Ascending aorta (tissue), 2 donors: ENCODE results near the gene CTAG2. TPM values are rescaled to one million over a fixed set of nuclear protein-coding genes. Genes with fewer than 3 reads are reported as not detected.

Experiments used
- DNase-seq, 2 donors: peaks; one replicate each; pipeline ENCODE4 v3.0.0-alpha.2; 2019; ENCODE audit warnings: low spot score in 2 of 2
- H3K27ac ChIP-seq, 2 donors: fragments of 200-600 bp; sonication (generic); one replicate each; pipeline ENCODE4 v1.5.1; 2016 to 2017; ENCODE audit warnings: mild to moderate bottlenecking in 1 of 2
- H3K27me3 ChIP-seq: fragments of 200-600 bp; sonication (generic); one replicate; pipeline ENCODE4 v1.5.1; 2017
- H3K36me3 ChIP-seq, 2 donors: fragments of 200-600 bp; sonication (generic); one replicate each; pipeline ENCODE4 v1.5.1; 2016
- H3K4me1 ChIP-seq, 2 donors: fragments of 200-600 bp; sonication (generic); one replicate each; pipeline ENCODE4 v1.5.1; 2016 to 2017; ENCODE audit warnings: mild to moderate bottlenecking in 1 of 2
- H3K4me3 ChIP-seq, 2 donors: fragments of 200-600 bp; sonication (generic); one replicate each; pipeline ENCODE4 v1.5.1; 2016 to 2017; ENCODE audit warnings: mild to moderate bottlenecking in 1 of 2
- H3K9me3 ChIP-seq, 2 donors: fragments of 200-600 bp; sonication (generic); one replicate each; pipeline ENCODE4 v1.5.1; 2016
- intact Hi-C: fragments of 100-400 bp; cut with DNase I; formaldehyde crosslinking; loops from one replicate; pipeline ENCODE4 v1.15.1; 2023
- total RNA-seq: library from RNA; depleted of rRNA; stranded (reverse); fragments of >200 nt; gene quantifications from one replicate; pipeline ENCODE4 v1.1.0, GENCODE V29; 2016
- TF ChIP-seq, protein P1 (sequence below), 3 experiments: fragments of 200-600 bp in 2 of 3; fragments of 450-650 bp in 1 of 3; sonication (generic) in 2 of 3; IDR thresholded peaks; one replicate each; pipeline ENCODE4 v1.5.1; 2016 to 2019; ENCODE audit warnings: antibody characterized with exemption in 3 of 3, mild to moderate bottlenecking in 1 of 3, moderate library complexity in 1 of 3

The CTAG2 gene
- total RNA-seq, 1 donor from 2014 or later, result not detected

DNA sequence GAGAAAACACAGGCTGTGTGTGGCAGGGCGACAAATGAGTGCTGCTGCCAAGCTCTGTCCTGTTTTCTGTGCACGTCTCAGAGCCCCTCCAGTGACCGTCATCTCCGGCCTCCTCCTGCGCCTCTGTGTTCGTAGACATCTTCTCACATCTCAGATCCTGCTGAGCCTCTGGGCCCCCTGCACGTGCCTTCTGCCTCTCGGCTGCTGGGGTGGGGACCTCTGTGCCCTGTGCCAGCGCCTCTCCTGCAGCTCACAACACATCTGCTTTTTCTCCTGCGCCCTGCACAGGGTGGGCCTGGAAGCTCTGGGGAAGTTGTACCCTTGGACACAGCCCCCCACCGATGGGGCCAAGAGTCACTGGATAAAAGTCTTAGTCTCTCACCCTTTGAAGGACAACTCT, 2.4 kb upstream of the CTAG2 start:
- no peaks in the 10 kb centered on the region for H3K4me1 ChIP-seq
- no peaks in the 10 kb centered on the region for H3K27me3 ChIP-seq
- H3K9me3 ChIP-seq, result no peaks in the 10 kb centered on the region
- TF ChIP-seq, protein P1, sequence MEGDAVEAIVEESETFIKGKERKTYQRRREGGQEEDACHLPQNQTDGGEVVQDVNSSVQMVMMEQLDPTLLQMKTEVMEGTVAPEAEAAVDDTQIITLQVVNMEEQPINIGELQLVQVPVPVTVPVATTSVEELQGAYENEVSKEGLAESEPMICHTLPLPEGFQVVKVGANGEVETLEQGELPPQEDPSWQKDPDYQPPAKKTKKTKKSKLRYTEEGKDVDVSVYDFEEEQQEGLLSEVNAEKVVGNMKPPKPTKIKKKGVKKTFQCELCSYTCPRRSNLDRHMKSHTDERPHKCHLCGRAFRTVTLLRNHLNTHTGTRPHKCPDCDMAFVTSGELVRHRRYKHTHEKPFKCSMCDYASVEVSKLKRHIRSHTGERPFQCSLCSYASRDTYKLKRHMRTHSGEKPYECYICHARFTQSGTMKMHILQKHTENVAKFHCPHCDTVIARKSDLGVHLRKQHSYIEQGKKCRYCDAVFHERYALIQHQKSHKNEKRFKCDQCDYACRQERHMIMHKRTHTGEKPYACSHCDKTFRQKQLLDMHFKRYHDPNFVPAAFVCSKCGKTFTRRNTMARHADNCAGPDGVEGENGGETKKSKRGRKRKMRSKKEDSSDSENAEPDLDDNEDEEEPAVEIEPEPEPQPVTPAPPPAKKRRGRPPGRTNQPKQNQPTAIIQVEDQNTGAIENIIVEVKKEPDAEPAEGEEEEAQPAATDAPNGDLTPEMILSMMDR (IDR thresholded peaks at IDR 0.05), result no peak
- no peak overlapping the region for H3K4me3 ChIP-seq
- H3K36me3 ChIP-seq, result no peaks in the 10 kb centered on the region
- no peak for DNase-seq
- intact Hi-C loops, result no loop called here
- H3K27ac ChIP-seq, result no peak overlapping the region

- Histone ChIP-seq H3K36me3 (no peaks in the 10 kb centered on the region), H3K27me3 (no peaks in the 10 kb centered on the region), H3K27ac (no peak overlapping the region), H3K4me3 (no peak overlapping the region), H3K4me1 (no peaks in the 10 kb centered on the region), H3K9me3 (no peaks in the 10 kb centered on the region)
- DNase-seq, result no peak
- intact Hi-C loops, result no loop called here
- TF ChIP-seq, protein P1 (IDR thresholded peaks at IDR 0.05), result no peak
These were observed 2.0 kb upstream of the CTAG2 start for GRCh38 chrX:154655346-154655745.

- H3K4me1 ChIP-seq, result no peaks in the 10 kb centered on the region
- no peak for DNase-seq
- no peaks in the 10 kb centered on the region for H3K9me3 ChIP-seq
- intact Hi-C loops, result no loop called here
- H3K27me3 ChIP-seq, result no peaks in the 10 kb centered on the region
- no peak overlapping the region for H3K4me3 ChIP-seq
- TF ChIP-seq, protein P1 (IDR thresholded peaks at IDR 0.05), result no peak
- no peak overlapping the region for H3K27ac ChIP-seq
- no peaks in the 10 kb centered on the region for H3K36me3 ChIP-seq
These were observed 1.5 kb upstream of the CTAG2 start for GRCh38 chrX:154654925-154655324.

- intact Hi-C loops, result no loop called here
These were observed 993 bp upstream of the CTAG2 start for GRCh38 chrX:154654372-154654771.

DNA sequence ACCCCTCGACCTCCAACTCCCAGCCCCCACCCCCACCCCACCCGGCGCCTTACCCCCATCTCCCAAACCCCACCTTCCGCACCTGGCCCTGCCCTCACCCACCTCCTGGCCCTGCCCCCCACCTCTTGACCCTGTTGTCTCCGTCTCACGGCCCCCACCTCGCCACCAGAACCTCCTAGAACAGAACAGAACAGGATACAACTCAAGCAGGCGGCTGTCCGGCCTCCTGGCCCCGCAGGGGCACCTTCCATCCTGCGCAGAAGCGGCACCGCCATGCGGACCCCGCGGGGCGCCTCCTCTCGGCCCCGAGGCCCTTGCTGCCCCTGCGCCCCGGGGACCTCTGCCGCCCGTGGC, 354 bp downstream of the CTAG2 start:
- Histone ChIP-seq H3K9me3 (no peaks in the 10 kb centered on the region), H3K27me3 (no peaks in the 10 kb centered on the region), H3K36me3 (no peaks in the 10 kb centered on the region), H3K27ac (no peak overlapping the region), H3K4me1 (no peaks in the 10 kb centered on the region), H3K4me3 (no peak overlapping the region)
- DNase-seq, result no peak
- intact Hi-C loops, result no loop called here
- TF ChIP-seq, protein P1 (IDR thresholded peaks at IDR 0.05), result no peak

More at GRCh38 chrX:154654372-154654771, 993 bp upstream of the CTAG2 start:
- TF ChIP-seq, protein P1 (IDR thresholded peaks at IDR 0.05), result no peak
- H3K4me3 ChIP-seq, result no peak overlapping the region
- H3K36me3 ChIP-seq, result no peaks in the 10 kb centered on the region
- H3K27ac ChIP-seq, result no peak overlapping the region
- no peaks in the 10 kb centered on the region for H3K4me1 ChIP-seq
- DNase-seq, result no peak
- no peaks in the 10 kb centered on the region for H3K9me3 ChIP-seq
- no peaks in the 10 kb centered on the region for H3K27me3 ChIP-seq
